K562 (cell line): ENCODE measurements around the gene SHANK1.

ENCODE experiments used
- BRF1 ChIP-seq: IDR thresholded peaks from 3 replicates; pipeline ENCODE4 v1.6.1; 2011; ENCODE audit warnings: borderline replicate concordance, mild to moderate bottlenecking; ENCODE audit not compliant: insufficient read length; ENCODE audit errors: extremely low read depth
- CTCF ChIP-seq, 3 experiments: IDR thresholded peaks in 2 of 3; conservative IDR thresholded peaks in 1 of 3; 2 replicates each; pipeline ENCODE4 v1.5.1; 2011 to 2012; ENCODE audit warnings: low read length in 3 of 3, mild to moderate bottlenecking in 3 of 3, control low read depth in 2 of 3, improper control_type of control experiment in 1 of 3, inconsistent platforms in 1 of 3, low read depth in 1 of 3, mixed read lengths in 1 of 3, moderate library complexity in 1 of 3; ENCODE audit not compliant: insufficient read depth in 2 of 3
- DPF2 ChIP-seq: fragments of 450-650 bp; IDR thresholded peaks from 2 replicates; pipeline ENCODE4 v1.6.1; 2016
- GABPA ChIP-seq: fragments of 200-800 bp; sonication (Bioruptor generic); conservative IDR thresholded peaks from 2 replicates; pipeline ENCODE4 v1.6.1; 2016; ENCODE audit warnings: low read depth, missing genetic modification characterization, missing compliant biosample characterization
- HOMEZ ChIP-seq: fragments of 250-450 bp; sonication (Bioruptor Pico); IDR thresholded peaks from 2 replicates; pipeline ENCODE4 v1.4.0; 2020; ENCODE audit warnings: mild to moderate bottlenecking, moderate library complexity
- JUNB ChIP-seq: fragments of 450-650 bp; formaldehyde crosslinking; conservative IDR thresholded peaks from 2 replicates; pipeline ENCODE4 v1.4.0; 2020; ENCODE audit warnings: mild to moderate bottlenecking
- NFE2 ChIP-seq: IDR thresholded peaks from 2 replicates; pipeline ENCODE4 v1.6.1; 2014; ENCODE audit warnings: antibody characterized with exemption, low read depth
- NONO ChIP-seq, 2 experiments: fragments of 200-400 bp in 1 of 2; fragments of 450-650 bp in 1 of 2; formaldehyde crosslinking in 1 of 2; IDR thresholded peaks; 2 replicates each; pipeline ENCODE4 v1.6.1; 2017; ENCODE audit warnings: low read depth in 2 of 2, mild to moderate bottlenecking in 2 of 2, moderate library complexity in 2 of 2, low read length in 1 of 2
- NRF1 ChIP-seq, 2 experiments: fragments of 450-650 bp; IDR thresholded peaks in 1 of 2; conservative IDR thresholded peaks in 1 of 2; 2 replicates each; pipeline ENCODE4 v1.6.1; 2014; ENCODE audit warnings: mild to moderate bottlenecking in 2 of 2
- PURB ChIP-seq: sonication (generic); formaldehyde crosslinking; IDR thresholded peaks from 2 replicates; pipeline ENCODE4 v1.9.0; 2021; ENCODE audit warnings: low read depth, mild to moderate bottlenecking, missing genetic modification reagents
- SMARCB1 ChIP-seq: IDR thresholded peaks from 2 replicates; pipeline ENCODE4 v1.6.1; 2011; ENCODE audit warnings: improper control_type of control experiment, low read depth; ENCODE audit not compliant: insufficient read length
- SNAPC5 ChIP-seq: fragments of 250-450 bp; sonication (Bioruptor Pico); IDR thresholded peaks from 2 replicates; pipeline ENCODE4 v1.8.0; 2021; ENCODE audit warnings: moderate library complexity, mild to moderate bottlenecking, inconsistent platforms

- TF ChIP-seq PURB (CRISPR knock-in tag) (no peak), NRF1 (conservative IDR thresholded peaks at IDR 0.05 in 1 of 2, IDR thresholded peaks at IDR 0.05 in 1 of 2) (no peak), NFE2 (no peak), CTCF (IDR thresholded peaks at IDR 0.05 in 2 of 3, conservative IDR thresholded peaks at IDR 0.05 in 1 of 3; ENCODE audit: insufficient read depth in 2 of 3, low read depth in 1 of 3, low read length in 3 of 3) (no peak), SNAPC5 (CRISPR knock-in tag) (no peak), JUNB (no peak), GABPA (tag) (no peak), NONO (IDR thresholded peaks at IDR 0.05; ENCODE audit: low read depth in 2 of 2, low read length in 1 of 2) (no peak), SMARCB1 (no peak), BRF1 (no peak), DPF2 (no peak), HOMEZ (CRISPR knock-in tag) (no peak)
Observed at GRCh38 chr19:50693064-50693975, 26.3 kb downstream of the SHANK1 start.
